HepG2 (cell line): Measurements from ENCODE around the gene LSM14B. TPM values are rescaled to one million over a fixed set of nuclear protein-coding genes. Genes with fewer than 3 reads are reported as not detected.
A peak's percentile ranks its signal among the peaks of the same experiment; 100 is the strongest.

ENCODE experiments used
- ESRRA ChIP-seq: sonication (generic); formaldehyde crosslinking; IDR thresholded peaks from 2 replicates; pipeline ENCODE4 v1.5.1; 2020; ENCODE audit warnings: mild to moderate bottlenecking, low read depth, missing genetic modification reagents
- HNRNPL ChIP-seq: fragments of 200-400 bp; formaldehyde crosslinking; IDR thresholded peaks from 2 replicates; pipeline ENCODE4 v1.6.1; 2017; ENCODE audit warnings: mild to moderate bottlenecking, low read depth, low read length
- IKZF5 ChIP-seq: IDR thresholded peaks from 2 replicates; pipeline ENCODE4 v1.6.1; 2018; ENCODE audit warnings: missing genetic modification reagents, mild to moderate bottlenecking, missing compliant biosample characterization
- KDM1A ChIP-seq: IDR thresholded peaks from 2 replicates; pipeline ENCODE4 v1.6.1; 2016; ENCODE audit warnings: missing compliant biosample characterization
- KLF11 ChIP-seq: IDR thresholded peaks from 2 replicates; pipeline ENCODE4 v1.6.1; 2016; ENCODE audit warnings: missing compliant biosample characterization
- MXI1 ChIP-seq: IDR thresholded peaks from 3 replicates; pipeline ENCODE4 v1.6.1; 2012; ENCODE audit warnings: low read depth, low read length, inconsistent platforms, borderline replicate concordance
- NFE2L1 ChIP-seq: sonication (generic); formaldehyde crosslinking; IDR thresholded peaks from 2 replicates; pipeline ENCODE4 v1.4.0; 2020; ENCODE audit warnings: missing genetic modification reagents, mild to moderate bottlenecking, borderline replicate concordance
- NR0B2 ChIP-seq: sonication (generic); formaldehyde crosslinking; IDR thresholded peaks from 2 replicates; pipeline ENCODE4 v1.4.0; 2020; ENCODE audit warnings: mild to moderate bottlenecking, missing genetic modification reagents
- PTBP1 ChIP-seq: fragments of 200-400 bp; formaldehyde crosslinking; IDR thresholded peaks from 2 replicates; pipeline ENCODE4 v1.6.1; 2018; ENCODE audit warnings: low read length, low read depth; ENCODE audit not compliant: poor library complexity, severe bottlenecking
- RBFOX2 ChIP-seq: fragments of 200-400 bp; formaldehyde crosslinking; IDR thresholded peaks from 2 replicates; pipeline ENCODE4 v1.6.1; 2017; ENCODE audit warnings: low read depth, mild to moderate bottlenecking, low read length
- RFXAP ChIP-seq: sonication (generic); formaldehyde crosslinking; IDR thresholded peaks from 2 replicates; pipeline ENCODE4 v1.4.0; 2020; ENCODE audit warnings: missing genetic modification reagents, borderline replicate concordance
- SIN3A ChIP-seq: IDR thresholded peaks from 2 replicates; pipeline ENCODE4 v1.6.1; 2011; ENCODE audit warnings: low read depth, mild to moderate bottlenecking, control low read depth, low read length, borderline replicate concordance
- ZBTB33 ChIP-seq: sonication (generic); formaldehyde crosslinking; IDR thresholded peaks from 2 replicates; pipeline ENCODE4 v1.4.0; 2020; ENCODE audit warnings: missing genetic modification reagents
- ZBTB37 ChIP-seq: sonication (generic); formaldehyde crosslinking; IDR thresholded peaks from 2 replicates; pipeline ENCODE4 v1.4.0; 2020; ENCODE audit warnings: mild to moderate bottlenecking, missing genetic modification reagents
- ZBTB38 ChIP-seq: sonication (generic); formaldehyde crosslinking; IDR thresholded peaks from 2 replicates; pipeline ENCODE4 v1.5.1; 2020; ENCODE audit warnings: mild to moderate bottlenecking, missing genetic modification reagents
- ZBTB4 ChIP-seq: sonication (generic); formaldehyde crosslinking; IDR thresholded peaks from 2 replicates; pipeline ENCODE4 v1.4.0; 2020; ENCODE audit warnings: missing genetic modification reagents, mild to moderate bottlenecking, borderline replicate concordance
- ZC3H4 ChIP-seq: sonication (generic); formaldehyde crosslinking; IDR thresholded peaks from 2 replicates; pipeline ENCODE4 v1.4.0; 2020; ENCODE audit warnings: missing genetic modification reagents, borderline replicate concordance
- ZNF263 ChIP-seq: sonication (generic); formaldehyde crosslinking; IDR thresholded peaks from 2 replicates; pipeline ENCODE4 v1.4.0; 2020; ENCODE audit warnings: missing genetic modification reagents
- ZNF703 ChIP-seq: sonication (generic); formaldehyde crosslinking; IDR thresholded peaks from 2 replicates; pipeline ENCODE4 v1.5.1; 2020; ENCODE audit warnings: missing genetic modification reagents, mild to moderate bottlenecking, moderate library complexity, borderline replicate concordance
- ZNF784 ChIP-seq: sonication (generic); formaldehyde crosslinking; IDR thresholded peaks from 2 replicates; pipeline ENCODE4 v1.5.1; 2020; ENCODE audit warnings: missing genetic modification reagents, mild to moderate bottlenecking, borderline replicate concordance
- ZSCAN12 ChIP-seq: sonication (generic); formaldehyde crosslinking; IDR thresholded peaks from 2 replicates; pipeline ENCODE4 v1.9.0; 2021; ENCODE audit warnings: mild to moderate bottlenecking, missing genetic modification reagents
- polyA plus RNA-seq, 8 experiments: library from polyadenylated mRNA; depleted of rRNA in 3 of 8; stranded (reverse) in 7 of 8; unstranded in 1 of 8; fragments of >200 nt; fragmentation: Illumina TruSeq in 4 of 8; extraction: Trizol in 4 of 8; gene quantifications; 2 replicates each; pipeline versions ENCODE4 v1.2.1 to v1.2.3, GENCODE V29; 2011 to 2016; ENCODE audit warnings: low read depth in 4 of 8, missing spikeins in 1 of 8, mixed read lengths in 1 of 8; ENCODE audit not compliant: insufficient read depth in 1 of 8
- total RNA-seq, 5 experiments: library from RNA; depleted of rRNA; stranded (reverse); fragments of >200 nt; fragmentation: Illumina TruSeq; extraction: Trizol; gene quantifications; 2 replicates each; pipeline ENCODE4 v1.2.3, GENCODE V29; 2016; ENCODE audit warnings: low read depth in 1 of 5

LSM14B gene
- total and polyA plus RNA-seq, 2 of the 13 experiments (the other 11 are each of a cell fraction or from before 2014, with no cell fraction given): 43.3 to 79.2 TPM

- TF ChIP-seq ZNF263: peak; percentile 67
- no peak for TF ChIP-seq ESRRA (CRISPR knock-in tag)
- TF ChIP-seq SIN3A: peak; percentile 19; the same call in 1 of the 2 replicates
- no peak for TF ChIP-seq ZC3H4 (CRISPR knock-in tag)
- no peak for TF ChIP-seq NFE2L1 (CRISPR knock-in tag)
- TF ChIP-seq PTBP1: peak; percentile 68
- TF ChIP-seq MXI1: no peak
- peak; percentile 99 for TF ChIP-seq ZBTB38
- TF ChIP-seq ZBTB37 (CRISPR knock-in tag): no peak
- peak; percentile 99 for TF ChIP-seq ZBTB33
- TF ChIP-seq NR0B2 (CRISPR knock-in tag): no peak
- no peak for TF ChIP-seq KDM1A (CRISPR knock-in tag)
- TF ChIP-seq RFXAP (CRISPR knock-in tag): no peak
- 0 out of 2 replicates have a peak, but pooled peaks have one; percentile 39 for TF ChIP-seq RBFOX2
- TF ChIP-seq IKZF5: no peak
- no peak for TF ChIP-seq KLF11
- TF ChIP-seq ZSCAN12 (CRISPR knock-in tag): no peak
- 0 out of 2 replicates have a peak, but pooled peaks have one; percentile 28 for TF ChIP-seq HNRNPL
- TF ChIP-seq ZNF784 (CRISPR knock-in tag): 0 out of 2 replicates have a peak, but pooled peaks have one; percentile 49
- peak; percentile 98; the same call in 1 of the 2 replicates for TF ChIP-seq ZBTB4 (CRISPR knock-in tag)
- no peak for TF ChIP-seq ZNF703 (CRISPR knock-in tag)
- TF ChIP-seq, all 625 proteins: peak for 32
These were observed 26.6 kb downstream of the LSM14B start (continued) for GRCh38 chr20:62148908-62149314.
